ENCODE data around the gene PSG3. TPM values are rescaled to one million over a fixed set of nuclear protein-coding genes. Genes with fewer than 3 reads are reported as not detected.
"Not testable (repeated sequence)": the region's sequence is repeated elsewhere in the genome, so short reads cannot be mapped to it uniquely, and the experiment has no call there.

The PSG3 gene
- total and polyA plus RNA-seq, 11 donors = not detected

GRCh38 chr19:42697884-42698283, 42.4 kb downstream of the PSG3 start:
- DNase-seq (no peak), ATAC-seq (no peak)
- no peak for TF ChIP-seq CTCF (IDR thresholded peaks at IDR 0.05)
- no peak for TF ChIP-seq POLR2A (IDR thresholded peaks at IDR 0.05)
- H3K4me3 ChIP-seq = no peak overlapping the region
- H3K9me3 ChIP-seq = no peaks in the 10 kb centered on the region
- H3K4me1 ChIP-seq = no peaks in the 10 kb centered on the region
- intact Hi-C loops (cut with DNase I) = no loop called here
- H3K27ac ChIP-seq = no peak overlapping the region
- H3K27me3 ChIP-seq = peaks cover 0 to 23% (median 8%) of the 10 kb centered on the region in 9 donors
- H3K36me3 ChIP-seq = no peaks in the 10 kb centered on the region
- WGBS, 4 donors = 18 to 45% (median 29%) methylated on average over 22 of the region's 22 CpGs

GRCh38 chr19:42695811-42696503, 44.3 kb downstream of the PSG3 start:
- 77 to 80% (median 78%) methylated on average over 12 of the region's 12 CpGs for WGBS, 4 donors
- intact Hi-C loops (cut with DNase I) = no loop called here
- H3K36me3 ChIP-seq = no peaks in the 10 kb centered on the region
- DNase-seq (no peak), ATAC-seq (no peak)
- H3K27me3 ChIP-seq = peaks cover 0 to 23% (median 8%) of the 10 kb centered on the region in 9 donors
- H3K4me3 ChIP-seq = no peak overlapping the region
- no peak overlapping the region for H3K27ac ChIP-seq
- TF ChIP-seq POLR2A (IDR thresholded peaks at IDR 0.05) (no peak), CTCF (IDR thresholded peaks at IDR 0.05) (no peak)
- H3K9me3 ChIP-seq = no peaks in the 10 kb centered on the region
- no peaks in the 10 kb centered on the region for H3K4me1 ChIP-seq

- DNase-seq (no peak), ATAC-seq (no peak)
- Histone ChIP-seq H3K27me3 (peaks cover 0 to 23% (median 1%) of the 10 kb centered on the region in 9 donors), H3K36me3 (no peaks in the 10 kb centered on the region), H3K9me3 (no peaks in the 10 kb centered on the region), H3K4me3 (no peak overlapping the region), H3K4me1 (no peaks in the 10 kb centered on the region), H3K27ac (no peak overlapping the region)
- WGBS, 4 donors = 22 to 30% (median 24%) methylated on average over 5 of the region's 5 CpGs
- intact Hi-C loops (cut with DNase I) = no loop called here
- TF ChIP-seq POLR2A (IDR thresholded peaks at IDR 0.05) (no peak), CTCF (IDR thresholded peaks at IDR 0.05) (peak in 6 of 12 donors; percentile 10 to 35 (median 25))
Measured at GRCh38 chr19:42693760-42694350, 46.4 kb downstream of the PSG3 start.

- ATAC-seq = no peak
- no peaks in the 10 kb centered on the region for H3K36me3 ChIP-seq
- H3K27me3 ChIP-seq = no peaks in the 10 kb centered on the region
- H3K9me3 ChIP-seq = peaks cover 0 to 46% (median 19%) of the 10 kb centered on the region in 12 donors
- no peak overlapping the region for H3K27ac ChIP-seq
- TF ChIP-seq POLR2A (IDR thresholded peaks at IDR 0.05) (no peak), CTCF (IDR thresholded peaks at IDR 0.05) (peak; percentile 14 to 63 (median 44))
- WGBS, 4 donors = 82 to 95% (median 89%) methylated on average over 2 of the region's 2 CpGs
- intact Hi-C loops (cut with DNase I) = no loop called here
- H3K4me3 ChIP-seq = no peak overlapping the region
- DNase-seq = no peak
- H3K4me1 ChIP-seq = no peaks in the 10 kb centered on the region
Measured at GRCh38 chr19:42683917-42684513, 56.3 kb downstream of the PSG3 start.

- H3K4me1 ChIP-seq; H3K27ac ChIP-seq; intact Hi-C loops (cut with DNase I); H3K27me3 ChIP-seq; H3K4me3 ChIP-seq; H3K36me3 ChIP-seq; DNase-seq; ATAC-seq: not testable (repeated sequence)
- peaks cover 0 to 28% (median 3%) of the 10 kb centered on the region in 12 donors for H3K9me3 ChIP-seq
- WGBS, 4 donors = 95 to 100% (median 98%) methylated on average over 10 to 26 of the region's 27 CpGs
Measured at GRCh38 chr19:42676326-42676725, 64.0 kb downstream of the PSG3 start.

- H3K4me1 ChIP-seq; intact Hi-C loops (cut with DNase I); H3K27ac ChIP-seq; DNase-seq; H3K4me3 ChIP-seq; H3K36me3 ChIP-seq; H3K27me3 ChIP-seq; ATAC-seq: not testable (repeated sequence)
- H3K9me3 ChIP-seq = peaks cover 0 to 28% (median 3%) of the 10 kb centered on the region in 12 donors
- WGBS, 4 donors = 69 to 78% (median 77%) methylated on average over 1 of the region's 1 CpG
Measured at GRCh38 chr19:42674549-42674948, 65.7 kb downstream of the PSG3 start.

Data from heart left ventricle (tissue), 16 donors.